Type B pancreatic cell (in vitro differentiated cells): Measurements from ENCODE around the gene ASCC3. TPM values are rescaled to one million over a fixed set of nuclear protein-coding genes. Genes with fewer than 3 reads are reported as not detected.

Experiments
- DNase-seq: peaks from one replicate; pipeline ENCODE4 v3.0.0; 2021; ENCODE audit warnings: mixed read lengths; ENCODE audit not compliant: unreplicated experiment; ENCODE audit errors: extremely low spot score
- H3K27ac Mint-ChIP-seq: 2 replicates; pipeline ENCODE4 v1.8.0; 2021; ENCODE audit warnings: mild to moderate bottlenecking, mixed read lengths
- H3K27me3 Mint-ChIP-seq: 2 replicates; pipeline ENCODE4 v1.8.0; 2021; ENCODE audit warnings: mixed read lengths
- H3K36me3 Mint-ChIP-seq: 2 replicates; pipeline ENCODE4 v1.8.0; 2021; ENCODE audit warnings: mixed read lengths
- H3K4me1 Mint-ChIP-seq: one replicate; pipeline ENCODE4 v1.8.0; 2021; ENCODE audit warnings: mixed read lengths; ENCODE audit not compliant: unreplicated experiment
- H3K4me3 Mint-ChIP-seq: 2 replicates; pipeline ENCODE4 v1.8.0; 2021; ENCODE audit warnings: mild to moderate bottlenecking, mixed read lengths
- H3K9me3 Mint-ChIP-seq: 2 replicates; pipeline ENCODE4 v1.8.0; 2021; ENCODE audit warnings: mixed read lengths
- CTCF ChIP-seq: fragments of 200-600 bp; sonication (generic); conservative IDR thresholded peaks from 2 replicates; pipeline ENCODE4 v1.5.0; 2021; ENCODE audit warnings: antibody characterized with exemption, mild to moderate bottlenecking
- total RNA-seq: library from RNA; stranded (reverse); gene quantifications from 2 replicates; pipeline ENCODE4 v1.2.1, GENCODE V29; 2021; ENCODE audit warnings: low replicate concordance

ASCC3 gene
- total RNA-seq, 1 donor from 2014 or later = 51.2 TPM

DNA sequence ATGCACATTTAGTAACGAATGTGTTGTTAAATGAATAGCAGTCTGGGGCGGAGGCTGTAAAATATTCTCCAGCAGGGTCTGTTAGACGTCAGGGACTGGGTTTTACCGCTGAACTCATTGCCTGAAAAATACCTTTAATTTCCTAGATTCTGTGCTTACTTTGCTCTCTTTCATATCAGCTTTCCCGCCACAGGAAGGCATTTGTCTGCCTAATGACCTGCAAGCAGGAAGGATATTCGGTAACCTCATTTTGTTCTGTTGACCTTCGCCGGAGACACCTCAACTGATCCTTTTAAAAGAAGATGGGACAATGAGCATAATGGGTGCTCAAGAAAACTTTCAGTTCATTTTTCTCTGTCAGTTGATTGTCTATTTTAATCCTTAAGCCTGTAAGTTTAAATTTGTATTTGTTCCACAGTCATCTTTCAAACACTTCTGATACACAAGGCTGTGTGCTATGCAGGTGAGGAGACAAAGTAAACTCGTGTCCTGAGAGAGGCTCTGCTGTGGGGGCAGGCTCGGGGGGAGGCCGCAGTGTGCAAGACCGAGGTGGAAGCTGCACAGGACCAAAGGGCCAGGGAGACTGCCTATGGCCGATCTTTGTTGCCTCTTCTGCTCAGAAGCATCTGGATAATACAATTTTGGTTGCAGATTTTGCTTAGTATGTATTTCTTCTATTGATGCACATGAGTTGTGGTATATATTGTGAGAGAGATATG is 389.0 kb downstream of the ASCC3 start:
- peaks cover 6% of the 10 kb centered on the region for H3K27me3 Mint-ChIP-seq
- peak overlapping the region; percentile 53 for H3K4me3 Mint-ChIP-seq
- no peak for TF ChIP-seq CTCF
- peaks cover 13% of the 10 kb centered on the region for H3K9me3 Mint-ChIP-seq
- H3K4me1 Mint-ChIP-seq = peaks cover 24% of the 10 kb centered on the region
- DNase-seq = no peak
- no peak overlapping the region for H3K27ac Mint-ChIP-seq
- H3K36me3 Mint-ChIP-seq = no peaks in the 10 kb centered on the region

DNA sequence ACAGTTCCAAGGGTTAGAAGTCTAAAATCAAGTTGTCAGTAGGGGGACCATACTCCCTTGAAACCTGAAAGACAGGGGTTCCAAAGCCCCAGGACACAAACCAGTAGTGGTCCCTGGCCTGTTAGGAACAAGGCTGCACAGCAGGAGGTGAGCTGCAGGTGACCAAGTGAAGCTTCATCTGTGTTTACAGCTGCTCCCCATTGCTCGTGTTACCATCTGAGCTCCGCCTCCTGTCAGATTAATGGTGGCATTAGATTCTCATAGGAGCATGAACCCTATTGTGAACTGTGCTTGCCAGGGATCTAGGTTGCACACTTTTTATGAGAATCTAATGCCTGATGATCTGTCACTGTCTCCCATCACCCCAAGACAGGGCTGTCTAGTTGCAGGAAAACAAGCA is 391.1 kb downstream of the ASCC3 start:
- DNase-seq = no peak
- Mint-ChIP-seq H3K4me1 (peaks cover 24% of the 10 kb centered on the region), H3K27ac (no peak overlapping the region), H3K36me3 (no peaks in the 10 kb centered on the region), H3K4me3 (no peak overlapping the region), H3K27me3 (peaks cover 9% of the 10 kb centered on the region), H3K9me3 (peaks cover 13% of the 10 kb centered on the region)
- TF ChIP-seq CTCF = no peak

GRCh38 chr6:100488244-100488643 is 392.9 kb downstream of the ASCC3 start:
- H3K4me1 Mint-ChIP-seq = peaks cover 20% of the 10 kb centered on the region
- DNase-seq = no peak
- peaks cover 9% of the 10 kb centered on the region for H3K9me3 Mint-ChIP-seq
- H3K27me3 Mint-ChIP-seq = peaks cover 9% of the 10 kb centered on the region
- H3K27ac Mint-ChIP-seq = no peak overlapping the region
- H3K36me3 Mint-ChIP-seq = no peaks in the 10 kb centered on the region
- TF ChIP-seq CTCF = no peak
- no peak overlapping the region for H3K4me3 Mint-ChIP-seq

- H3K27ac Mint-ChIP-seq = no peak overlapping the region
- H3K36me3 Mint-ChIP-seq = no peaks in the 10 kb centered on the region
- DNase-seq = no peak
- peaks cover 11% of the 10 kb centered on the region for H3K27me3 Mint-ChIP-seq
- no peak overlapping the region for H3K4me3 Mint-ChIP-seq
- peaks cover 9% of the 10 kb centered on the region for H3K9me3 Mint-ChIP-seq
- TF ChIP-seq CTCF = no peak
- peaks cover 14% of the 10 kb centered on the region for H3K4me1 Mint-ChIP-seq
These were observed 393.5 kb downstream of the ASCC3 start for GRCh38 chr6:100487638-100488037.

- H3K4me3 Mint-ChIP-seq = no peak overlapping the region
- no peaks in the 10 kb centered on the region for H3K36me3 Mint-ChIP-seq
- peaks cover 3% of the 10 kb centered on the region for H3K4me1 Mint-ChIP-seq
- H3K27me3 Mint-ChIP-seq = peaks cover 11% of the 10 kb centered on the region
- no peak for TF ChIP-seq CTCF
- peaks cover 9% of the 10 kb centered on the region for H3K9me3 Mint-ChIP-seq
- no peak overlapping the region for H3K27ac Mint-ChIP-seq
- DNase-seq = no peak
These were observed 395.9 kb downstream of the ASCC3 start for GRCh38 chr6:100485268-100485667.
